Smooth muscle cell (in vitro differentiated cells): ENCODE data around the gene SPPL2A. TPM values are rescaled to one million over a fixed set of nuclear protein-coding genes. Genes with fewer than 3 reads are reported as not detected.
"Not testable (repeated sequence)": the region's sequence is repeated elsewhere in the genome, so short reads cannot be mapped to it uniquely, and the experiment has no call there.

Experiments used
- DNase-seq: peaks from one replicate; lab custom pipeline; 2025; ENCODE audit not compliant: unreplicated experiment; lab: John Stamatoyannopoulos, UW
- H2AFZ ChIP-seq: fragments of 200-600 bp; sonication (generic); 2 replicates; pipeline ENCODE4 v1.6.0; 2016; ENCODE audit warnings: antibody characterized with exemption, low read depth, mild to moderate bottlenecking
- H3F3A ChIP-seq: fragments of 200-600 bp; sonication (generic); 2 replicates; pipeline ENCODE4 v1.6.0; 2017; ENCODE audit warnings: antibody characterized with exemption, low read depth
- H3K27ac ChIP-seq: fragments of 200-600 bp; sonication (generic); 2 replicates; pipeline ENCODE4 v1.5.1; 2016; ENCODE audit warnings: low read depth, mild to moderate bottlenecking
- H3K27me3 ChIP-seq: fragments of 200-600 bp; sonication (generic); 2 replicates; pipeline ENCODE4 v1.6.1; 2016; ENCODE audit warnings: low read depth, mild to moderate bottlenecking
- H3K36me3 ChIP-seq: fragments of 200-600 bp; sonication (generic); 2 replicates; pipeline ENCODE4 v1.5.1; 2016; ENCODE audit warnings: low read depth
- H3K4me1 ChIP-seq: fragments of 200-600 bp; sonication (generic); 2 replicates; pipeline ENCODE4 v1.5.1; 2016; ENCODE audit warnings: low read depth
- H3K4me2 ChIP-seq: fragments of 200-600 bp; sonication (generic); 2 replicates; pipeline ENCODE4 v1.6.0; 2016; ENCODE audit warnings: mild to moderate bottlenecking
- H3K4me3 ChIP-seq: fragments of 200-600 bp; sonication (generic); 2 replicates; pipeline ENCODE4 v1.5.1; 2016; ENCODE audit warnings: mild to moderate bottlenecking
- H3K79me2 ChIP-seq: fragments of 200-600 bp; sonication (generic); 2 replicates; pipeline ENCODE4 v1.6.0; 2016; ENCODE audit warnings: low read depth, mild to moderate bottlenecking
- H3K9ac ChIP-seq: fragments of 200-600 bp; sonication (generic); 2 replicates; pipeline ENCODE4 v1.6.0; 2016; ENCODE audit warnings: low read depth
- H3K9me3 ChIP-seq: fragments of 200-600 bp; sonication (generic); replicated peaks from 2 replicates; pipeline ENCODE4 v1.5.1; 2016; ENCODE audit warnings: low read depth
- H4K20me1 ChIP-seq: fragments of 200-600 bp; sonication (generic); 2 replicates; pipeline ENCODE4 v1.6.0; 2016; ENCODE audit warnings: low read depth
- CTCF ChIP-seq: fragments of 200-600 bp; sonication (generic); IDR thresholded peaks from 2 replicates; pipeline ENCODE4 v1.5.1; 2017; ENCODE audit warnings: borderline replicate concordance, mild to moderate bottlenecking, antibody characterized with exemption; ENCODE audit not compliant: insufficient read depth, poor library complexity, severe bottlenecking
- WGBS: methylation state at CpG from one replicate; pipeline ENCODE4 v1.1.7; 2016; ENCODE audit warnings: low lambda C conversion rate; 5-methylcytosine and 5-hydroxymethylcytosine counted together
- polyA plus RNA-seq: library from polyadenylated mRNA; unstranded; fragments of >200 nt; fragmentation: Nextera tagmentation; extraction: Ambion mirVana; gene quantifications from 2 replicates; pipeline ENCODE4 v1.2.1, GENCODE V29; 2016
- total RNA-seq: library from RNA; depleted of rRNA; stranded (reverse); fragments of >200 nt; gene quantifications from 2 replicates; pipeline ENCODE4 v1.2.3, GENCODE V29; 2014

Gene SPPL2A
- total and polyA plus RNA-seq, 2 experiments from 2014 or later: 62.2 to 265 TPM

- Histone ChIP-seq H3K27ac (no peak overlapping the region), H3K4me2 (no peak overlapping the region), H3F3A (no peaks in the 10 kb centered on the region), H3K4me3 (no peak overlapping the region), H2AFZ (no peak overlapping the region), H4K20me1 (no peaks in the 10 kb centered on the region), H3K9me3 (no peaks in the 10 kb centered on the region), H3K9ac (no peak overlapping the region), H3K4me1 (no peaks in the 10 kb centered on the region), H3K79me2 (no peaks in the 10 kb centered on the region), H3K36me3 (no peaks in the 10 kb centered on the region), H3K27me3 (no peaks in the 10 kb centered on the region)
- DNase-seq: no peak
- WGBS: 94% methylated on average over 10 of the region's 10 CpGs
- TF ChIP-seq CTCF: no peak
Observed at GRCh38 chr15:50813089-50813488, 47.6 kb upstream of the SPPL2A start.

- H3K9me3 ChIP-seq, H3K9ac ChIP-seq, H3K4me1 ChIP-seq, H2AFZ ChIP-seq, H3K4me2 ChIP-seq, H3K27ac ChIP-seq, H4K20me1 ChIP-seq, H3K27me3 ChIP-seq, H3K4me3 ChIP-seq, DNase-seq, H3F3A ChIP-seq, H3K79me2 ChIP-seq, H3K36me3 ChIP-seq: not testable (repeated sequence)
- WGBS: 97% methylated on average over 12 of the region's 15 CpGs
Observed at GRCh38 chr15:50812181-50812506, 46.6 kb upstream of the SPPL2A start.

GRCh38 chr15:50811461-50812180 is 46.1 kb upstream of the SPPL2A start:
- not testable (repeated sequence) for H2AFZ ChIP-seq, H3K27me3 ChIP-seq, H3K4me2 ChIP-seq, H3K4me3 ChIP-seq, H3K36me3 ChIP-seq, H3F3A ChIP-seq, DNase-seq, H3K9ac ChIP-seq, H4K20me1 ChIP-seq, H3K9me3 ChIP-seq, H3K27ac ChIP-seq, H3K79me2 ChIP-seq, H3K4me1 ChIP-seq
- 97% methylated on average over 17 of the region's 30 CpGs for WGBS

DNA sequence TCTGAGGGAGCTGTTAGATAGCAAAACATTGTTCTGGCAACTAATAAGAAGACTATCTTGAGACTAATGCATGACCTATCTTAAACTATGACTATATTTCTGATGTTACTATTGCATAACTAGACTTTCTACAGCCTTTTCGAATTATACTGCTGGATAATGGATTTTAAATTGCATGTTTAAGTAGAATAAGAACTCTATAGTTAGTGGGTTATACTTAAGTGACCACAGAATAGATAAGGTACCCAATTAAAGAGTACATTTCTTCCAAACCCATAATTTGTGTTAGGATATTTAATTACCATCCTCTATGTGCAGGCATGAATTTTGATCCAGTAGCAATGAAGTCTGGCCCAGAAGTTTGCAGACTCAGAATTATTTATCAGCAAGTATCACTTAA is 44.6 kb upstream of the SPPL2A start:
- Histone ChIP-seq H3K27me3 (no peaks in the 10 kb centered on the region), H3K27ac (no peak overlapping the region), H3K4me3 (no peak overlapping the region), H3K79me2 (no peaks in the 10 kb centered on the region), H3K4me1 (no peaks in the 10 kb centered on the region), H2AFZ (no peak overlapping the region), H3K4me2 (no peak overlapping the region), H4K20me1 (no peaks in the 10 kb centered on the region), H3K9me3 (no peaks in the 10 kb centered on the region), H3K9ac (no peak overlapping the region), H3F3A (no peaks in the 10 kb centered on the region), H3K36me3 (no peaks in the 10 kb centered on the region)
- no peak for TF ChIP-seq CTCF
- WGBS: 73% methylated on average over 1 of the region's 1 CpG
- no peak for DNase-seq

DNA sequence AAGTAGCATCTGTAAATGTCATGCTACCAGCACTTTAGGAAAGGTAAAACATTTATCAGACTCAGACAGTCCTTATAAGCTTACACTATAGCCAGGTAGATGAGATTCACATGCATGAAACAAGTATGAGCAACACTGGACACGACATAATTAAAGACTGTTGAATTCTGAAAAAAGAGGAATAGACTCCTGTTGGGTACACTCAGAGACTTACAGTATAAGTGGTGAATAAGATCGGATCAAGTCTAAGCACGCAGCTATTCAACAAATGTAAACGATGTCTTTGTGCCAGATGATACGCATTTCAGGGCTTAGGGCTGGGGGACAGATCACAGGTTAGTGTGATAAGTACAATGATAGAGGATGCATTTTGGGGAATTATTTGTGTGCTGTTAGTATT is 43.2 kb upstream of the SPPL2A start:
- H3K27ac ChIP-seq: no peak overlapping the region
- no peaks in the 10 kb centered on the region for H3K9me3 ChIP-seq
- H3K9ac ChIP-seq: no peak overlapping the region
- H3K4me3 ChIP-seq: no peak overlapping the region
- H3K27me3 ChIP-seq: no peaks in the 10 kb centered on the region
- no peak overlapping the region for H3K4me2 ChIP-seq
- TF ChIP-seq CTCF: no peak
- no peaks in the 10 kb centered on the region for H4K20me1 ChIP-seq
- no peaks in the 10 kb centered on the region for H3F3A ChIP-seq
- no peak overlapping the region for H2AFZ ChIP-seq
- 74% methylated on average over 5 of the region's 5 CpGs for WGBS
- no peaks in the 10 kb centered on the region for H3K4me1 ChIP-seq
- H3K36me3 ChIP-seq: no peaks in the 10 kb centered on the region
- H3K79me2 ChIP-seq: no peaks in the 10 kb centered on the region
- no peak for DNase-seq
